ENCODE results near the gene NFATC2.

DNA sequence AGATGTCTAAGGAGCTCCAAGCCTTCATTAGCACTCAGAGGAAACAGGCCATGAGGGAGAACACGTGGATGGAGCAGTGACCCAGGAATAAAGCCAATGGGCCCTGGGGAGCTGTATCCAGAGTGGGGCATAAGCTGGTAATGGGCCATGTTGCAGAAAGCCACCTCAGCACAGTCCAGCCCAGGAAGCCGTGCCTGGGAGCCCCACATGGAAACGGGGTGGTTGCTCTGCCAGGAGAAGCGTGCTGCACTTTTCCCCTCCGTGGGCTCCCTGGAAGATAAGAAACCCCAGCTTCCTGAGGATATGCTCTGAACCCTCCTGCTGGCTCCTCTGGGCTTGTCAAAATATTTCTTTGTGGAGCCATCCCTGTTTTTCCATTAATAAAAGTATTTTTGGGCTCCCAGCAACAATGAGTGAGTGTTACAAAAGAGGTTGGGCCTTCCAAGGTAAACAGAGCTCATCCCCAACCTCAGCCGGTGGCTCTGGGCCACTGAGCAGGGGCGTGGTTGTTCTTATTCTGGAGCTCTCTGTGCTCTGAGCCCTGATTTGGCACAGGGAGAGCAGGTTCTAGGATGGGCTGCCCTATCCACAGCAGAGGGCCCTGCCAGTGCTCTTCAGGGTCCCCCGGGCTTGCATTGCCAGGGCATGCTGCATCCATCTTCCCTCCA is 31.2 kb upstream of the NFATC2 start:
- TF ChIP-seq, protein P1, sequence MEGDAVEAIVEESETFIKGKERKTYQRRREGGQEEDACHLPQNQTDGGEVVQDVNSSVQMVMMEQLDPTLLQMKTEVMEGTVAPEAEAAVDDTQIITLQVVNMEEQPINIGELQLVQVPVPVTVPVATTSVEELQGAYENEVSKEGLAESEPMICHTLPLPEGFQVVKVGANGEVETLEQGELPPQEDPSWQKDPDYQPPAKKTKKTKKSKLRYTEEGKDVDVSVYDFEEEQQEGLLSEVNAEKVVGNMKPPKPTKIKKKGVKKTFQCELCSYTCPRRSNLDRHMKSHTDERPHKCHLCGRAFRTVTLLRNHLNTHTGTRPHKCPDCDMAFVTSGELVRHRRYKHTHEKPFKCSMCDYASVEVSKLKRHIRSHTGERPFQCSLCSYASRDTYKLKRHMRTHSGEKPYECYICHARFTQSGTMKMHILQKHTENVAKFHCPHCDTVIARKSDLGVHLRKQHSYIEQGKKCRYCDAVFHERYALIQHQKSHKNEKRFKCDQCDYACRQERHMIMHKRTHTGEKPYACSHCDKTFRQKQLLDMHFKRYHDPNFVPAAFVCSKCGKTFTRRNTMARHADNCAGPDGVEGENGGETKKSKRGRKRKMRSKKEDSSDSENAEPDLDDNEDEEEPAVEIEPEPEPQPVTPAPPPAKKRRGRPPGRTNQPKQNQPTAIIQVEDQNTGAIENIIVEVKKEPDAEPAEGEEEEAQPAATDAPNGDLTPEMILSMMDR (IDR thresholded peaks at IDR 0.05): no peak
- no peak for TF ChIP-seq POLR2A (IDR thresholded peaks at IDR 0.05)
- peak; percentile 51 for TF ChIP-seq POLR2AphosphoS5 (IDR thresholded peaks at IDR 0.05)
